Stimulated activated CD8-positive, alpha-beta memory T cell treated with anti-CD3 and anti-CD28 coated beads, Interleukin-15, amount 100 ng/mL, for 4 hours (primary cell): ENCODE results near the gene EFCAB13.
"Not testable (repeated sequence)": the region's sequence is repeated elsewhere in the genome, so short reads cannot be mapped to it uniquely, and the experiment has no call there.

Experiments
- DNase-seq, 2 donors: peaks; one replicate each; pipeline ENCODE4 v3.0.0-alpha.2; 2020; ENCODE audit warnings: low read depth in 2 of 2

Gene EFCAB13

DNA sequence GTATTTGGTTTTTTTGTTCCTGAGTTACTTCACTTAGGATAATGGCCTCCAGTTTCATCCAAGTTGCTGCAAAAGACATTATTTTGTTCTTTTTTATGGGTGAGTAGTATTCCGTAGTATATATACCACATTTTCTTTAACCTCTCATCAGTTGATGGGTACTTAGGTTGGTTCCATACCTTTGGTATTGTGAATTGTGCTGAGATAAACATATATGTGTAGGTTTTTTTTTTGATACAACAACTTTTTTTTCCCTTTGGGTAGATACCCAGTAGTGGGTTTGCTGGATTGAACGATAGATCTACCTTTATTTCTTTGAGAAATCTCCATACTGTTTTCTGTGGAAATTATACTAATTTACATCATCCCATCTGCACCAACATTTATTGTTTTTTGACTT, 6.8 kb downstream of the EFCAB13 start:
- no peak for DNase-seq

DNA sequence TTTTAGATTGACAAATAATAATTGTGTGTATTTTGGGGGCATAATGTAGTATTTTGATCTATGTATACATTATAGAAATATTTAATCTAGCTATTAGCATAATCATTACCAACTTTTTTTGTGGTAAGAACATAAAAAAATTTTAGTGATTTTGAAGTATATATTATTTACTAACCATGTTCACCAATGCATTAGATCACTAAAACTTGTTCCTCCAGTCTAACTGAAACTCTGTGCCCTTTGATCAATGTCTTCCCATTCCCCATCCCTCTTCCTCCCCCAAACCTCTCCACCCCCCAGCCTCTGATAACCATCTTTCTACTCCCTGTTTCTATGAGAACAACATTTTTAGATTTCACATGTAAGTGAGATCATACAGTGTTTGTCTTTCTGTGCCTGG, 8.5 kb downstream of the EFCAB13 start:
- no peak for DNase-seq

DNA sequence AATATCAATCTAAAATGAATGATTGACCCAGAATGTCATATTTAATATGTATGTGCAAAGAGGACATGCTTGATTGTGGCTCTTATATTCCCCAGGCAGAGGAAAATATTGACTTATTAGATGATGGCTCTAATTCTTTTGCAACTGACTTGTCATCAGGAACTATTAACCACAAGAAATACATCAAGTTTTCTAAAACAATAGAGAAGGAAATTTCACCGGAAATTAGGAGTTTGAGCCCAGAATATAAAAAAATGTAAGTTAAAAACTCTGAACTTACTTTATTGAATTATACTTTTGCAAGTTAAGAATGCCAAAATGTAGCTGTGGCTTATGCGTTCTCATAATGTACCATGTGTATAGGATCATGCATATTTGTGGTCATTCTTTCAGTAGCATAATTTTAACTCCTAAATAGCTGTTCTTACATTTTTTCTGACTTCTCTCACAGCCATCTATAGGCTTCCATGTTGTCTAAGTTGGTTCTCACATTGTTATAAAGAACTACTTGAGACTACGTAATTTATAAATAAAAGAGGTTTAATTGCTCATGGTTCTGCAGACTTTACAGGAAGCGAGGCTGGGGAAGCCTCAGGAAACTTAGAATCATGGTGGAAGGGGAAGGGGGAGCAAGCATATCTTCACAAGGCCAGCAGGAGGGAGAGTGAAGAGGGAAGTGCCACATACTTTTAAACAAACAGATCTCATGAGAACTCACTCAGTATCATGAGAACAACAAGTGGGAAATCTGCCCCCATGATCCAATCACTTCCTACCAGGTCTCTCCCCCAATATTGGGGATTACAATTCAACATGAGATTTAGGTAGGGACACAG, 11.6 kb downstream of the EFCAB13 start:
- no peak for DNase-seq

DNA sequence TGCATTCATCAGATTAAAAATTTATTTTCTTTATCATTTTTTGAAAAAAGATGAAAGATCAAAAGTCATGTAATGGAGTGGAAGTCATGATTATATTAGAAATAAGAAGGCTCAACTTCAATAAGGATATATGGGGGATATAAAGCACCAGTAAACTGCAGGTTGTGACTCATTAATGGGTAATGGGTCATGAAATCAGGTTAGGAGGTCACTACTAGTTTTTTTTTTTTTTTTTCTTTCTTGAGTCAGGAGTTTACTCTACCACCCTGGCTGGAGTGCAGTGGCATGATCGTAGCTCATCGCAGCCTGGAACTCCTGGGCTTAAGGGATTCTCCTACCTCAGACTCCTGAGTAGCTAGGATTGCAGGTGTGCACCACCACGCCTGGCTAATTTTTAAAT, 14.3 kb downstream of the EFCAB13 start:
- DNase-seq, result no peak

DNA sequence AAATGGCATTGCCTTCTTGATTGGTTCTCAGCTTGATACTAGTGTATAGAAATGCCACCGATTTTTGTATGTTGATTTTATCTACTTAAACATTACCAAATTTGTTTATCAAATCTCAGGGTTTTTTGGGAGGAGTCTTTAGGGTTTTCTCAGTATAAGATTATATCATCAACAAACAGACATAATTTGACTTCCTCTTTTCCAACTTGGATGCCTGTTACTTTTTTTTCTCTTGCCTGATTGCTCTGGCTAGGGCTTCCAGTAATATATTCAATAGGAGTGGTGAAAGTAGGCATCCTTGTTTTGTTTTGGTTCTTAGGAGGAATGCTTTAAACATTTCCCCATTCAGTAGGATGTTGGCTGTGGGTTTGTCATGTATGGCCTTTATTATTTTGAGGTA, 29.1 kb downstream of the EFCAB13 start:
- DNase-seq, result no peak

DNA sequence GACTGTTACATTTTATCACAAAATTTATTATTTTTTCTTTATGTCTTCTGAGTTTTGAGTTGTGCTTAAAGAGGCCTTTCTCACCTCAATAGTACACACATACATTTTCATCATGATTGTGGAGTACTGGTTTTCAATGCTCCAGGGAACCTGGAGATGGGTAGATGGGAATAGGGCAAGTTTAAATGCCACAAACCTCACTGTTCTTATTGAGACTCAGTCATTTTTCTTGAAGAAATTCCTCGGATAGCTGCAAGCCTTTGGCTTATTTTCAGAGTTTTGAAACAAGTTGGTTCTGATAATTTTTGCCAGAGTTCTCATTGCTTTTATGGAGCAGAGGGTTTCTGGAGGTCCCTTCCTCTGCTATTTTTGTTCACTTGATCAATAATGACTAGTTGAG, 34.9 kb downstream of the EFCAB13 start:
- no peak for DNase-seq

DNA sequence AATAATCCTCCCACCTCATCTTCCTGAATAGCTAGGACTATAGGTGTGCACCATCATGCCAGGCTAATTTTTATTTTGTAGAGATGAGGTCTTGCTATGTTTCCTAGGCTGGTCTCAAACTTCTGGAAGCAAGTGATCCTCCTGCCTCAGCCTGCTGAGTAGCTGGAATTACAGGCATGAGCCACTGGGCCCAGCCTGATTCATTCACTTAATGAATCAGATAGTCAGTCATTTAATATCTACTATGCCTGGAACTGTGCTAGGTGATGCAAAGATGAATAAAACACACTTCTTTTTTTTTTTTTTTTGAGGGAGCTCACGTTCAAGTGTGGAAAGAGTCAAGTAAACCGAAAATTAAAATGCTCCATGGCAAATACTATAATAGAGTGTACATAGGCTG, 39.4 kb downstream of the EFCAB13 start:
- DNase-seq, result no peak

DNA sequence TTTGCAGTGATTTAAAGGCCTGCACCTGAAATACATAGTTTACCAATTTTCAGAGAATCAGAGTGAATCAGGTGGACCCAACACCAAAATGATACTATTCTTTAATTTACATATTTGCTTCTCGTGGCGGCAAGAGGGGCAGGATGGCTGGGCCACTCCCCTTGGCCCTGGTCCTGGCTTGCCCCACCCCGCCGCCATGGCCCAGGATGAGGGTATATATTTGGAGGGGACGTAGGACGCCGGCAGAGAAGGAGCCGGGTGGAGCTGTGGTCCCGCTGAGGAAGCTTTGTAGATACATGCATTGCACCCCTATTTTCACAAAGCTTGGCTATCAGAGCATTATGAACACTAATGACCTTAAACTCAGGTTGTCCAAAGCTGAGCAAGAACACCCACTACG, 43.5 kb downstream of the EFCAB13 start:
- DNase-seq, result no peak

DNA sequence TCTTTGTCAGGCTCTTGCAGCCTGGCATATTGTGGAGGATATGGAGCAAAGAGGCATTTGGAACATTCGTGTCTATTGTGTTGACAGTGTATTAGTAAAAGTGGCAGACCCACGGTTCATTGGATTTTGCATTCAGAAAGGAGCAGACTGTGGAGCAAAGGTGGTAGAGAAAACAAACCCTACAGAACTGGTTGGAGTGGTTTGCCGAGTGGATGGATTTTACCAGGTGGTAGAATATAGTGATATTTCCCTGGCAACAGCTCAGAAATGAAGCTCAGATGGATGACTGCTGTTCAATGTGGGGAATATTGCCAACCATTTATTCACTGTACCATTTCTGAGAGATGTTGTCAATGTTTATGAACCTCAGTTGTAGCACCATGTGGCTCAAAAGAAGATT, 44.5 kb downstream of the EFCAB13 start:
- no peak for DNase-seq

DNA sequence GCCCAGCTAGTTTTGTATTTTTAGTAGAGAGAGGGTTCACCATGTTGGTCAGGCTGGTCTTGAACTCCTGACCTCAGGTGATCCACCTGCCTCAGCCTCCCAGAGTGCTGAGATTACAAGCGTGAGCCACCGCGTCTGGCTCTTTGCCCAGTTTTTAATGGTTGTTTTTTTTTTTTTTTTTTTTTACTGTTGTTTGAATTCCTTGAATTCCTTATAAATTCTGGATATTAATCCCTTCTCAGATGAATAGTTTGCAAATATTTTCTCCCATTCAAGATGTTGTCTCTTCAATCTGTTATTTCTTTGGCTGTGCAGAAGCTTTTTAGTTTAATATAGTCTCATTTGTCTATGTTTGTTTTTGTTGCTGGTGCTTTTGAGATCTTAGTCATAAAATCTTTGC, 47.1 kb downstream of the EFCAB13 start:
- not testable (repeated sequence) for DNase-seq

DNA sequence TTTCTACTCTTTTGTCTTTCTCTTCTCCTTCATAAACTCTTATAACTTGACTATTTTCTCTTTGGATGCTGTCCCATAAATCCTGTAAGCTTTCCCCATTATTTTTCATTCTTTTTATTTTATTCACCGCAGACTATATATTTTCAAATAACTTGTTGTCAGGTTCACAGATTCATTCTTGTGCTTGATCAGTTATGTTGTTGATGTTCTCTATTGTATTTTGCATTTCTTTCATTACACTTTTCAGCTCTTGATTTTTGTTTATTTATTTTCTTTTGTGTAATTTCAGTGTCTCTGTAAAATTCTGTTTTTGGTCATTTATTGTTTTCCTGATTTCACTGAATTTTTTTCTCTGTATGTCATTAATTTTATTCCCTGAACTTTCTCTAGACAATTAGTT, 49.2 kb downstream of the EFCAB13 start:
- DNase-seq, result no peak

DNA sequence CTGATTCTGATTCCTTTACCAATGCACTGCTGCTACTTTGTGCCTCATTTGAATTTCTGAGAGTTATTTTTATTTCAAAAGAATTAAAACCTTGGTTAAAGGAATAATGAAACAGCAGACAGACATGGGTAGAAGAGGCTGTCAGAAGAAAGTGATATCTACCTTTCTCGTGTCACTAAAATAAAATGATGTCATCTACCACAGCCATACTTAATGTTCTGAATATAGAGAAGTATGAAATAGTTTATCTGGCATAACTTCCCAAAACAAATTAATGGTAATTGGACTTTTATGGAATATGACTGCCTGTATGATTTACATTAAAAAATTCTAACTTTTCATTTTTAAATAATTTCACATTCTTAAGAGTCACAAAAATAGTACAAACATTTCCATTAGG, 52.5 kb downstream of the EFCAB13 start:
- DNase-seq, result no peak

DNA sequence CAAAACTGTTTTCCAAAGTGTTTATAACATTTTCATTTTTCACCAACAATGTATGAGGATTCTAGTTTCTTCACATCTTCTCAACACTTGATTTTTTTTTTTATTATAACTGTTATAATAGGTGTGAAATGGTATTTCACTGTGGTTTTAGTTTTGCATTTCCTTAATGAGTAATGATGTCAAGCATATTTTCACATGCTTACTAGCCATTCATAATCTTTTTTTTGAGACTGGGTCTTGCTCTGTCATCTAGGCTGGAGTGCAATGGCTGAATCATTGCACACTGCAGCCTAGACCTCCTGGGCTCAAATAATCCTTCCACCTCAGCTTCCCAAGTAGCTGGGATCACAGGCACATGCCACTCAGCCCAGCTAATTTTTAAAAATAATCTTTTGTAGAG, 65.1 kb downstream of the EFCAB13 start:
- no peak for DNase-seq

DNA sequence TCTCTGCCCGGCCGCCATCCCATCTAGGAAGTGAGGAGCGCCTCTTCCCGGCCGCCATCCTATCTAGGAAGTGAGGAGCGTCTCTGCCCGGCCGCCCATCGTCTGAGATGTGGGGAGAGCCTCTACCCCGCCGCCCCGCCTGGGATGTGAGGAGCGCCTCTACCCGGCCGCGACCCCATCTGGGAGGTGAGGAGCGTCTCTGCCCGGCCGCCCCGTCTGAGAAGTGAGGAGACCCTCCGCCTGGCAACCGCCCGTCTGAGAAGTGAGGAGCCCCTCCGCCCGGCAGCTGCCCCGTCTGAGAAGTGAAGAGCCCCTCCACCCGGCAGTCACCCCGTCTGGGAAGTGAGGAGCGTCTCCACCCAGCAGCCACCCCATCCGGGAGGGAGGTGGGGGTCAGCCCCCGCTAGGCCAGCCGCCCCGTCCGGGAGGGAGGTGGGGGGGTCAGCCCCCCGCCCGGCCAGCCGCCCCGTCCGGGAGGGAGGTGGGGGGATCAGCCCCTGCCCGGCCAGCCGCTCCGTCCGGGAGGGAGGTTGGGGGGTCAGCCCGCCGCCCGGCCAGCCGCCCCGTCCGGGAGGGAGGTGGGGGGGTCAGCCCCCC, 73.9 kb downstream of the EFCAB13 start:
- not testable (repeated sequence) for DNase-seq

DNA sequence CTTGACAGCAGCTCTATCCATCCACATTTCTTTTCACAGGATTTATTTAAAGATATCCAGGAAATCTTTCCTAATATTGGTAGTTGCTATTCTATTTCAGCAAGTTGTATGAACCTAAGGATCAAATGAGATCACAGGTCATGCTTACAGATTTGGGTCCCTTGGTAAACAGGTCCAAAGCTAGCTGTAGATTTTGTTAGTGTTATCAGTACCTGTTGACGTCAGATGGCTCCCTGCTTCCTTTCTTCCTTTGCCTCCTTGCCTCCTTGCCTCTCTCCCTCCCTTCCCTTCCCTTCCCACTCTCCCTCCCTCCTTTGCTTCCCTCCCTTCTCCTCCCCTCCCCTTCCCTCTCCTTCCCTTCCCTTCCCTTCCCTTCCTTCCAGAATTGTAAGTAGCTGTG, 76.6 kb downstream of the EFCAB13 start:
- DNase-seq, result no peak

DNA sequence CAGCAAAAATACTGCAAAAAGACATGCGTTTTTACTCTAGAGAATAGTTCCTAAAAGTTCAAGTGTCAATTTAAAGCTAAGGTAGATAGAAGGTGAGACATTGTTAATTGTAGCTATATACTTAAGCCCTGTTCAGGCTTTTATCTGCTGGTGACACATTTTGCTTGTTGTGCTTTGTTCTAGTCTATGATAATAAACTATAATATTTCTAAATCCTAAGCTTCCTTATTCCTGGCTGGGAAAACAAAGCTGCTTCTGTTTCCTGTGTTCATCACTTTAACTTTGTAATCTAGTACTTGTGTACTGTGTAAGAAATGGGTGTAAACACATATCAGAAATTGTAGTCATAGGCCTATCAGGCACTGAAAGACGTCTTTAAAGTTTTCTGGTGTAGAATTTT, 77.3 kb downstream of the EFCAB13 start:
- DNase-seq, result no peak

DNA sequence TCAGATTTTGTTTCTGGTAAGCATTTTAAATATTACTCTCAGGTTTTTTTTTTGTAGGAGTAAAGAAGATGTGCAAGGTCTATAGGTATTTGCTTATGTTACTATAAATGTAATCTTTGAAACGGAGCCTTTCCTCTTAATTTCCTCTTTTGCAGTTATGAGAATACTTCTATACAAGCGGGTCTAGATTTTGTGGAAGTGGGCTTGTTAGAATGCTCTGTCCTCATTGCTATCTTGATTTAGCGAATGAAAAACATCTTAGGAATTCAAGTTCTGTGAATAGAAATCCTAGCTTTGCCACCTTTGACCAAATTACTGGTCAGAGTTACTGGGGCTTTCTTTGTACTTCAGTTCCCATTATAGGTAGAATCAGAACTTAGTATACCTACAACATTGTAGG, 80.3 kb downstream of the EFCAB13 start:
- no peak for DNase-seq

DNA sequence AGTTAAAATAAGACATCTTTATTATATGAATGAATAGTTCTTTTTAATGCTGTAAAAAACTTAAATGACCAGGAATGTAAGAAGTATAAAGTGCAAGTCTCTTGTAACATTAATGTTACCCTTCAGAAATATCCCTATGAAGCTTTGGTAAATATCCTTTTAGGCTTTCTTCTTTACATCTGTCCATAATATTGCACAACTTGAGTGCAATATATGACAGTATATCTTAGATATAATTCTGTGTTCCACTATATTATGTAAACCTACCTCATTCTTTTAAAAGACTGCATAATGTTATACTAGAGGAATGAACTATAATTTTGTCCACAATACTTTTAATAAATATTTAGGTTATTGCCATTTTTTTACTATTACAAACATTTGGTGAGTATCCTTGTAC, 81.1 kb downstream of the EFCAB13 start:
- DNase-seq, result no peak

DNA sequence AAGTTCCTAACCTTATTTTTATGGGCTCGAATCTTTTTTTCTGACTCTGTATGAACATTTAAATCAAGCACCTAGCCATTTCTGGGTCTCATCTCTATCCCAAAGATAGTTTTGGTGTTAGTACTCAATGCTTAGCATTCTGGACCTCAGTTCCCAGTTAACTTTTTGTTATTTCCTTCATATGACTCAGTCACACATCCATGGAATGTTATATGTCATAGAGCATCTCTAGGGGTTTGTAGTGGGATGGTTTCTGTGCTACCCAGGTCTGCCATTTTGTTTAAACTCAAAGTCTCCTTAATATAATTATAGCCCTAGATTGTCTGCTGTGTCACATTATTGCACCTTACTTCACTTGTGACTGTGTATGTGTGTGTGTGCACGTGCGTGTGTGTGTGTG, 90.1 kb downstream of the EFCAB13 start:
- no peak for DNase-seq

DNA sequence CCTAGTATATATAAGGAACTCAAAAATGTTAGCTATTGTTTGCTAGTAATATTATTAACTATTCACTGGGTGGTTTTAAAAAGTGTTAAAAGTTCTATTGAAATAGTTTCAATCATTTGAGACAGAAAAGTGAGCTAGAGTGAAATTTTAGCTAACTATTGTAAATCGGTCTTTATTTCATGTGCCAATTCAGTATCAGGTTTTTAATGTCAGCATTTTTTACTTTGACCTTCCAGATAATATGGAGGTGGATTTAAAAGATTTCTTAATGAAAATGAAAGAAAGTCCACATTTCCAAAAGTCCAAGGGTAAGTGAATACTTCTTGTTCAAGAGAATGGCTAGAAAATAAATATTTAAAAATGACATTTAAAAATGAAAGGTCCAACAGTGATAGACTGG, 90.9 kb downstream of the EFCAB13 start:
- no peak for DNase-seq

DNA sequence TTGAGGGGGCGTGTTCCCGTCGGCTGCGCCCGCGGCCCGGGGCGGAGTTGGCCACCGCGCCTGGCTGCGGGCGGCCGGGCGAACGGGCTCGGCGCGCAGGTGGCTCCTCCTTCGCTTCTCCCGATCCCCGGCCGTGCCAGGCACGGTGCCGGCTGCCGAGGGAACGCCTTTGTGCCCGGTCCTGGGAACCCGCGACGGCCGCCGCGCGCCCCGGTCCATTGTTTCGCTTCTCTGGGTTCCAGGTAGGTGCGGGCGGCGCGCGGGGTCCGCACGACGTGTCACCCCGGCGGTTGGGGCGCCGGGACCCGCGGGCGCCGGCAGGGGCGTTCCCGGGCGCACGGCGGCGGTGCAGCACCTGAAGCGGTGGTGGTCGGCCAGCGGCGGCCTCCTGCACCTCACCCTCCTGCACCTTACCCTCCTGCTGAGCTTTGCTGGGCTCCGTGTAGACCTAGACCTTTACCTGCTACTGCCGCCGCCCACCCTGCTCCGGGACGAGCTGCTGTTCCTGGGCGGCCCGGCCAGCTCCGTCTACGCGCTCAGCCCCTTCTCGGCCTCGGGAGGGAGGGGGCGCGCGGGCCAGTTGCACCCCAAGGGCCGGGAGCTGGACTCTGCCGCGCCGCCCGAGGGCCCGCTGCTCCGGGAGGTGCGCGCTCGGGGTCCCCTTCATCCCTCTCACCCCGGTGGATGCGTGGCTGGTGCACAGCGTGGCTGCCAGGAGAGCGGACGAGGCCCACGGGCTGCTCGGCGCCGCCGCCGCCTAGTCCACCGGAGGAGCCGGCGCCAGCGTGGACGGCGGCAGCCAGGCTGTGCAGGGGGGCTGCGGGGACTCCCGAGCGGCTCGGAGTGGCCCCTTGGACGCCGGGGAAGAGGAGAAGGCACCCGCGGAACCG, 99.9 kb downstream of the EFCAB13 start:
- no peak for DNase-seq

DNA sequence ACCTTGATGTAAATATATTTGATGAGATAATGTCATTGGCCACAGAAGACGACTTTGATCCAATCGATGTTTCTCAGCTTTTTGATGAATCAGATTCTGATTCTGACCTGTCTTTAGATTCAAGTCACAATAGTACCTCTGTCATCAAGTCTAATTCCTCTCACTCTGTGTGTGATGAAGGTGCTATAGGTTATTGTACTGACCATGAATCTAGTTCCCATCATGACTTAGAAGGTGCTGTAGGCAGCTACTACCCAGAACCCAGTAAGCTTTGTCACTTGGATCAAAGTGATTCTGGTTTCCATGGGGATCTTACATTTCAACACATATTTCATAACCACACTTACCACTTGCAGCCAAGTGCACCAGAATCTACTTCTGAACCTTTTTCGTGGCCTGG, 101.5 kb downstream of the EFCAB13 start:
- not testable (repeated sequence) for DNase-seq
